NCI-H2227 treated with DMSO at 0.1 percent for 48 hours (cell line): Measurements from ENCODE around the gene NFKBIL1.
A peak's percentile ranks its signal among the peaks of the same experiment; 100 is the strongest.
"Not testable (repeated sequence)": the region's sequence is repeated elsewhere in the genome, so short reads cannot be mapped to it uniquely, and the experiment has no call there.

Experiments used
- DNase-seq: peaks from one replicate; lab custom pipeline; 2025; lab: John Stamatoyannopoulos, UW

NFKBIL1 gene, protein sequence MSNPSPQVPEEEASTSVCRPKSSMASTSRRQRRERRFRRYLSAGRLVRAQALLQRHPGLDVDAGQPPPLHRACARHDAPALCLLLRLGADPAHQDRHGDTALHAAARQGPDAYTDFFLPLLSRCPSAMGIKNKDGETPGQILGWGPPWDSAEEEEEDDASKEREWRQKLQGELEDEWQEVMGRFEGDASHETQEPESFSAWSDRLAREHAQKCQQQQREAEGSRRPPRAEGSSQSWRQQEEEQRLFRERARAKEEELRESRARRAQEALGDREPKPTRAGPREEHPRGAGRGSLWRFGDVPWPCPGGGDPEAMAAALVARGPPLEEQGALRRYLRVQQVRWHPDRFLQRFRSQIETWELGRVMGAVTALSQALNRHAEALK

GRCh38 chr6:31546958-31547726 is at the start of gene NFKBIL1:
NFKBIL1 (plus strand) TSS chr6:31547608; CDS start chr6:31547695, 87 bp downstream.
- peak; percentile 97 for DNase-seq

- DNase-seq: no peak
These were observed 48.7 kb upstream of the NFKBIL1 start for GRCh38 chr6:31498748-31499147.

DNA sequence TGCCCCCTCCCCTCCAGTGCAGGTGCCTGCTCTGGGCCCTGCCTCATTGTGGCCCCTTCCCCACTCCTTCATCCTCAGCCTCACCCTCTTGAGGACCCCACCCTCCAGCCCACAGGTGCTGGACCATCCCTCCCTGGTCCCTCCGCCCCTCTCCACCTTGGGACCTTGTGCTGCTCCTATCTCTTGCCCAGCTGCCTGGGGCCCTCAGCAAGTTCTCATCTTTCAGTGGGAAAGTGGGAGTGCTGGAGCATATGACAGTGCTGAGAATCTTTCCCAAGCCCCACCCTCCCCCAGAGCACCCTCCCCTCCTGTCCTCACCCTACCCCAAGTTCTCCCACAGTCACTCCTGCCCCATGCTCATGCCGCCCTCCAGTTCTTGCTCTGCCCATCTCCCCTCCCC is 47.8 kb upstream of the NFKBIL1 start:
- DNase-seq: not testable (repeated sequence)

DNA sequence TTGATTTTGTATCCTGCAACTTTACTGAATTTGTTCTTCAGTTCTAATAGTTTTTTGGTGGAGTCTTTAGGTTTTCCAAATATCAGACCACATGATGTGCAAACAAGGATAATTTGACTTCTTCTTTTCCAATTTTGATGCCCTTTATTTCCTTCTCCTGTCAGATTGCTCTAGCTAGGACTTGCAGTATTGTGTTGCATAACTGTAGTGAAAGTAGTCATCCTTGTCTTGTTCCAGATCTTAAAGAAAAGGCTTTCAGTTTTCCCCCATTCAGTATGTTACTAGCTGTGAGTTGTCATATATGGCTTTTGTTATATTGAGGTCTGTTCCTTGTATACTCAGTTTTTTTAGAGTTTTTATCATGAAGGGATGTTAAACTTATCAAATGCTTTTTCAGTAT is 44.8 kb upstream of the NFKBIL1 start:
- DNase-seq: no peak

- DNase-seq: not testable (repeated sequence)
These were observed 38.4 kb upstream of the NFKBIL1 start for GRCh38 chr6:31509036-31509435.

GRCh38 chr6:31510007-31510406 is 37.4 kb upstream of the NFKBIL1 start:
- DNase-seq: no peak

GRCh38 chr6:31513456-31514165 is 33.8 kb upstream of the NFKBIL1 start:
- DNase-seq: no peak

- no peak for DNase-seq
These were observed 25.6 kb upstream of the NFKBIL1 start for GRCh38 chr6:31521835-31522234.

GRCh38 chr6:31525553-31525931 is 21.9 kb upstream of the NFKBIL1 start:
- DNase-seq: no peak

DNA sequence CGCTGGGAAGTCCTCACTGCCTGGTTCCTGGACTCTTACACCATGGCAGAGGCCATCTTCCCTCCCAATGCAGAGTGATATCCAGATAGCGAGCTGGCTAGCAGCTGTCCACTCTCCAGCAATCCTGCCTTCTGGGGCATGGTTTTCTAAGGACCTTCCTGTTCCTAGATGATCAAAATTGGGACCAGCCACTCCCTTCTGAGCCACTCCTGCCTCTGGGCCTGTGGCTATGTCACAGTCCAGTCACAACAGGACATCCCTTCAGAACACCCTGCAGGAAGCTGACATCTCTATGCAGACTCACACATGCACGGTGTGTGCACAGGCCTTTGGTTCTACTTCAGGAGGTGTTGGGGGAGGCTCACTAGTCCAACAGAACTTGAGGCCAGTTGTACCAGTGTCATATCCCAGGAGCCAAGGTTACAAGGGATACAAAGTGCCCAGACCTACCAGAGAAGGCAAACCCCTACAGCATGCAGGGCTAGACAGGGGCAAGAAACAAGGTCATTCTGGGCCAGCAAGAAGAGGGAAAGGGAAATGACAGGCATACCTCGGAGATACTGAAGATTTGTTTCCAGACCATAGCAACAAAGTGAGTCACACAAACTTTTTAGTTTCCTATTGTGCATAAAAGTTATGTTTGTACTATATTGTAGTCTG is 21.3 kb upstream of the NFKBIL1 start:
- DNase-seq: no peak

DNA sequence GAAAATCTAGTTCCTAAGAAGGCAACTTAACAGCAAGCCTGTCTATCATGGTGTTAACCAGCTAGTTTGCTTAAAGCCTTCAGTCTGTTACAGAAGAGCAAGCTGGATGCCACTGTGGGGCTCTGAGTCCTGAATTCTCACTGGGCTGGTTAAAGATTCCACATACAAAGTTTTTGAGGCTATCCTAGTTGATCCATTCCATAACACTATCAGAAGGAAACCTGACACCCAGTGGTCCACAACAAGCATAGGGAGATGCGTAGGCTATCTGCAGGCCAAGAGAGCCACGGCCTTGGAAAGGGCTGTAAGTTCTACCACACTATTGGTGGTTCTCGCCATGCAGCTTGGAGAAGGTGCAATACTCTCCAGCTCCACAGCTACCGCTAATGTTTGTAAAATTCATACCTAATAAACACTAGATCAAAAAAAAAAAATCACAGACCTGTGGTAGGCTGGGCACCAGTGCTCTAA is 19.1 kb upstream of the NFKBIL1 start:
- no peak for DNase-seq

DNA sequence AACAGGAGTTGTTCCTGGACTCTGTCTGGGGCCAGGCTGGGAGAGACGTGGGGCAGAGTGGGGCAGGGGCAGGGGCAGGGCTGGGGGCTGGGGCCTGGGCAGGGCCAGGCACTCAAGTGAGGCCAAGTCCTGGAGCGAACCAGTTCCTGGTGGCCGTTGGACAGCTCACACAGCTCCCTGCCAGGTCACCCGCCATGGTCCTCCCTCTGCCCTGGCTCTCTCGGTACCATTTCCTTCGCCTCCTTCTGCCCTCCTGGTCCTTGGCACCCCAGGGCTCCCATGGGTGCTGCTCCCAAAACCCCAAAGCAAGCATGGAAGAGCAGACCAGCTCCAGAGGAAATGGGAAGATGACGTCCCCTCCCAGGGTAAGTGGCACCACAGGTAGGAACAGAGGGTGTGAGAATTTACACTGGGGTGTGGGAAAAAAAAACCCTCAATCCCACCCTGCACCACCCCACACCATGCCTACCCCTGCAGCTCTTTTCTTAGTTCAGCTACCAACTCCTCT is 18.5 kb upstream of the NFKBIL1 start, which contains the start of gene MCCD1:
Gene MCCD1 (plus strand): TSS at position 142 of the 508 bp plus-strand sequence. CDS start 53 bp downstream, at position 195.
- DNase-seq: no peak

GRCh38 chr6:31529329-31530150 is 17.9 kb upstream of the NFKBIL1 start:
- DNase-seq: no peak

DNA sequence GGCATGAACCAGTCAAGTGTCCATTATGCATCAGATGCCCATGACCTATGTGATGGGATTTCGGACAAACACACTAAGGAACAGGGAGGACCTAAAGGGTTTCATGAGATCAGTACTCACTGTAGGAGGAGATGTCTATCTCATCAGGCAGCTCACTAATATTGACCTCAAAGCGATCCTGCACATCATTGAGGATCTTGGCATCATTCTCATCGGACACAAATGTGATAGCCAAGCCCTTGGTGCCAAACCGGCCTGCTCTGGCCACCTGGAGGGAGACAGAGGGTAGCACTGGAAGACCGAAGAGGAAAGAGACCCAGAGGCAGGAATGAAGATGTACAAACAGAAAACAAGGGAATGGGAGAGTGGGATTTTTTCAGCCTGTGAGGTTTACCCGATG is 16.7 kb upstream of the NFKBIL1 start:
- DNase-seq: no peak

GRCh38 chr6:31531162-31531561 is 16.2 kb upstream of the NFKBIL1 start:
- no peak for DNase-seq

DNA sequence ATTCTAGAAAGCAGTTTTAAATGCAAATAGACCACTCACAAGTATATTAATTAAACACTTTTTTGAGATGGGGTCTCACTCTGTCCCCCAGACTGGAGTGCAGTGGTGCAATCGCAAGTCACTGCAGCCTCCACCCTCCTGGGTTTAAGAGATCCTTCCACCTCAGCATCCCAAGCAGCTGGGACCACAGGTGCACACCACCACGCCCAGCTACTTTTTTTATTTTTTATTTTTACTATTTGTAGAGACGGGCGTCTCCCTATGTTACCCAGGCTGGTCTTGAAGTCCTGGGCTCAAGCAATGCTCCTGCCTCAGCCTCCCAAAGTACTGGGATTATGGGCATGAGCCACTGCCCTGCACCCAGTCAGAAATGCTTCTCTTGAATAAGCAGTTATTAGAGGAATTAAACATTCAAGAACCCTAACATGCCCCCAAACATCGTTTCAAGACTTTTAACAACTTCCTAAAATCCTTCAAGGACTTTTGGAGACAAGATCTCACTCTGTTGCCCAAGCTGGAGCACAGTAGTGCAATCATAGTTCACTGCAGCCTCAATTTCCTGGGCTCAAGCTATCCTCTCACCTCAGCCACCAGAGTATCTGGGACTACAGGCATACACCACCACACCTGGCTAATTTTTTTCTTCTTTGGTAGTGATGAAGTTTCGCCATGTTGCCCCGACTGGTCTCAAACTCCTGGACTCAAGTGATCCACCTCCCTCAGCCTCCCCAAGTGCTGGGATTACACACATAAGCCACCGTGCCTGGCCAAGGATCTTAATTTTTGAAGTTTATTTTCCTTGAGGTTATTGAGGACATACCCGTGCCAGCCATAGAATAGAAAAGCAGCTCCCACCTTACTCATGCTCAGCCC is 15.4 kb upstream of the NFKBIL1 start:
- no peak for DNase-seq

GRCh38 chr6:31532644-31533454 is 14.6 kb upstream of the NFKBIL1 start:
- no peak for DNase-seq

DNA sequence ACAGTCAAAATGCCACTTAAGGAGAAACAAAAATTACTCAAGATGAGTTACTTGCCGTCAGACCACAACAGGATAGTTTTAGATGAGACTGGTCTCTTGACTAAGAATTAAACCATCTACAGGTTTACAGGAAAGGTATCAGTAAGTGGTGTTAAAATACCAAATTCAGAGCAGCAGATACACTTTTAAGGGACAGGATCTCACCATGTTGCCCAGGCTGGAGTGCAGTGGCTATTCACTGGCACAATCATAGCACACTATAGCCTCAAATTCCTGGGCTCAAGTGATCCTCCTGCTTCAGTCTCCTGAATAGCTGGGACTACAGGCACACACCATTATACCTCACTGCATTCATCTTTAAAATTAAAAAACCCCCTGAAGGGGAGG is 14.0 kb upstream of the NFKBIL1 start:
- no peak for DNase-seq

- no peak for DNase-seq
These were observed 13.4 kb upstream of the NFKBIL1 start for GRCh38 chr6:31534011-31534410.
